GM12891 (cell line): ENCODE measurements around the gene ITIH2.

ENCODE experiments used
- PAX5 ChIP-seq: IDR thresholded peaks from 2 replicates; pipeline ENCODE4 v1.6.1; 2011; ENCODE audit warnings: low read length, moderate library complexity, mild to moderate bottlenecking; ENCODE audit not compliant: insufficient read depth, severe bottlenecking
- POLR2A ChIP-seq: IDR thresholded peaks from 2 replicates; pipeline ENCODE4 v1.6.1; 2011; ENCODE audit warnings: low read depth, low read length, control low read depth
- POLR2AphosphoS5 ChIP-seq: IDR thresholded peaks from 2 replicates; pipeline ENCODE4 v1.6.1; 2011; ENCODE audit warnings: low read depth, low read length, control low read depth
- POU2F2 ChIP-seq: IDR thresholded peaks from 2 replicates; pipeline ENCODE4 v1.6.1; 2011; ENCODE audit warnings: low read depth, mild to moderate bottlenecking, control low read depth, low read length, moderate library complexity
- SPI1 ChIP-seq: IDR thresholded peaks from 2 replicates; pipeline ENCODE4 v1.6.1; 2011; ENCODE audit warnings: low read depth, low read length, control low read depth
- TAF1 ChIP-seq: IDR thresholded peaks from 2 replicates; pipeline ENCODE4 v1.6.1; 2011; ENCODE audit warnings: low read depth, low read length, control low read depth

DNA sequence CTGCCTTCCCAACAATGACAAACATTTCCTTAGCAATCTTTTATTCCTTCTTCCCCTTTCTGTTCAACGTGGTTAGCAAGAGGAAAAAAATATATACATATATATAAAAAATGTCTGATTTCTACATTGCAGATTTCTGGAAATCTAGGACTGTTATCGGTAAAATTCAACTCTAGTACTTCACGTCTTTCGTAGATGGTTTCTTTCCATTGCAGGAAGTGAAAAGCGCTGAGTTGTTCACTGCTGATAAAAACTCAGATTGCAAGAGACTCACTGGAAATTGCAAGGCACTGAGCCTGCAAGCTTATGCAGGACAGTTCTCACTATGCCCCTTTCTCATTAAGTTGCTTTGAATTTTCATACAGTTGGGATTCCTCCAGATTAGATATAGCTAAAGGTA, 60.8 kb downstream of the ITIH2 start:
- TF ChIP-seq POLR2A (no peak), POLR2AphosphoS5 (no peak), SPI1 (no peak), TAF1 (no peak), PAX5 (no peak), POU2F2 (no peak)
